HG02884 (cell line): ENCODE results near the gene TLR7.

Experiments used
- ATAC-seq: cut with Tn5 transposase; IDR thresholded peaks from one replicate; pipeline ENCODE4 v1.9.1; 2021; ENCODE audit warnings: mild to moderate bottlenecking, moderate library complexity; ENCODE audit not compliant: unreplicated experiment

TLR7 gene

DNA sequence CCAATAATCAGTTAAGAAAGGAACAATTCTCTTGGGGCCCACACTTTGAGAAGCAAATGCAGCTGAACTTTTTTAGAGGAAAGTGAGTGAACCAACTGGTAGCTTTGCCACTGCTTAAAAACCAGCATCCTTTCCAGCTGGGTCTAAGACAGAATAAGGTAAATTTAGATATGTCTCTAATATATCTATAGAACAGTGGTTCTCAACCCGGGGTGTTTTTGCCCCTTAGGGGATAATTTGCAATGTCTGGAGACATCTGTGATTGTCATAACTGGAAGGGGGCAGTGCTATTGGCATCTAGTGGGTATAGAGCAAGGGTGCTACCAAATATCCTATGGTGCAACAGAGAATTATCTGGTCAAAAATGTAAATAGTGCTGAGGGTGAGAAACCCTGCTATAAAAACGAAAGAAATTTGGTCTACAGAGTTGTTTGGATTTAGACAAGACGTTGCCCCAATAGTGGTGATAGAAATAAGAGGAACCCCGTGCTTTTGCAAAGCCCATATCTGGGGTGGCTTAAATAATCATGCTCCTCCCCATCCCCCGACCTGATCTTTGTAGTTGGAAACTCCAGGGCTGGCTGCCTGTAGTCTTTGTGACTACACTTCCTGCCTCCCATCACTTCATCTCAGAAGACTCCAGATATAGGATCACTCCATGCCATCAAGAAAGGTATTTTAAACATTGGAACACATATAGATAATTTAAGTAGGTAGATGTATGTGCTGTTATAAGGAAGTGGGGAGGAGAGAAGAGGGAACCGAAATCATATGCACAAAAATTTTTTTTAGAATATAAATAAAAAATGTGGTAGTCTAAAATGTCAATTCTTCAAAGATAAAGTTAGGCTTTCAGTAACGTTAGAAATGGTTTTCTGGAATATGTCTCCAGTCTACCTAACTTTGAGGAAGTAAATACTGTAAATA lies at the start of gene TLR7:
Gene TLR7, plus strand, starts transcription at position 622 of the 927 bp plus-strand sequence. CDS start 507 bp downstream, outside the sequence.
- no peak for ATAC-seq

DNA sequence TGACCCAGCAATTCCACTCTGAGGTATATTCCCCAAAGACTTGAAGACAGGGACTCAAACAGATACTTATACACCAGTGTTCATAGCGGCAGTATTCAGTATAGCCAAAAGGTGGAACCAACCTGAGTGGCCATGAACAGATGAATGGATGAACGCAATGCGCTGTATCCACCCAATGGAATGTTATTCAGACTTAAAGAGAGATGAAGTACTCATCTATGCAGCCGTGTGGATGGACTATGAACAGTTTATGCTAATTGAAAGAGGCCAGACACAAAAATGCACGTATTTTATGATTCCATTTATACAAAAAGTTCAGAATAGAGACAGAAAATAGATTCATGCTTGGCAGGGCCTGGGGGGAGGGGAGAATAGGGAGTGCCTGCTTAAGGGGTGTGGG lies 49.3 kb upstream of the TLR7 start:
- ATAC-seq, result no peak

DNA sequence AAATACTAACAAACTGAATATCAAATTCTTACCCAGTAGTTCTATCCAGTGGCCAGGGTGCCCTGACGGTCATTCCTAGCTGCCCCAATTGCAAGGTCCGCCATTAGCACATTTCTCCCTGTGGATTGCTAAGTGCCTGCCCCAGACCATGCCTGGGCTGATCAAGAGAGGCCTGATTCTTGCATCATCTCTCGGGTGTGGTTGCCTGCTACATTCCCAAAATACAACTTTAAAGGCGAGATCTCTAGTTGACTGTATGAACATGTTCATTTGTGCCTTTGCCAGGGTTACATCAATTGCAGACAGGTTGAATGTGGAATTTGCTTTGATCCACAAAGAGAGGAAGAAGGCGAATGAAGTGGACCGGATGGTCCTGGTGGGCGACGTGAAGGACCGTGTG lies 47.6 kb upstream of the TLR7 start:
- no peak for ATAC-seq

DNA sequence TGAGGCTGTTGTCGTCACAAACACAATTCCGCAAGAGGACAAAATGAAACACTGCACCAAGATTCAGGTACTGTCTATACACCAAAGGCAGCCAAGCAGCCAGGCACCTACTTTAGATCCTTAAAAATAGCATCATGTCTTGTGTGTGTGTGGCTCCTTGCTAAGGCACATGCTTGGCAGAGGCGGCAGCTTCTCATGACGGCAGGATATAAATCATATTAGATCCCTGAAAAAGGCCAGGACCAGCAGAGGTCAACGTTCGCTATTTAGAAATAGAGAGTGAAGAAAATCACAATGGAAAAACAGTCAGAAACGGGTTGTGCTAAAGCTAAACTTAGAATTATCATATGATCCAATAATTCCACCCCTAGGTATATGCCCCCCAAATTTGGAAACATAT lies 46.1 kb upstream of the TLR7 start:
- no peak for ATAC-seq

DNA sequence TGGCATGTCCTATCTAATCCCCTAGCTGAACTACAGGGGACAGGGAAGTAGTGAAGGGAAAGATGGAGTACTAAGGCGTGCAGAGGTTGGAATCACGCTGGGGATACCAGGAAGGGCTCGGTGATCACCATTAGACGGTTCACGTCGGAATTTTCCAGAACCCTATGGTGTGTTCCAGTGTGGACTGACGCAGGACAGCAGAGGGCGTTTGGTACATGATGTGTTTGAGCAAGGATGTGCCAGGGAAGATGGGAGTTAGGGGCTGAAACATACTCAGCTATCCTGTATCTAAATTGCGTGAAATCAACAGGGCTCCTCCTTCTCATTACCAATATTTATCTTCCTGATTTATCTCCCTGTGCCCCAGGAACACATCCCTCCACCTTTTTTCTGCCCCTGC lies 41.9 kb upstream of the TLR7 start:
- ATAC-seq, result no peak

DNA sequence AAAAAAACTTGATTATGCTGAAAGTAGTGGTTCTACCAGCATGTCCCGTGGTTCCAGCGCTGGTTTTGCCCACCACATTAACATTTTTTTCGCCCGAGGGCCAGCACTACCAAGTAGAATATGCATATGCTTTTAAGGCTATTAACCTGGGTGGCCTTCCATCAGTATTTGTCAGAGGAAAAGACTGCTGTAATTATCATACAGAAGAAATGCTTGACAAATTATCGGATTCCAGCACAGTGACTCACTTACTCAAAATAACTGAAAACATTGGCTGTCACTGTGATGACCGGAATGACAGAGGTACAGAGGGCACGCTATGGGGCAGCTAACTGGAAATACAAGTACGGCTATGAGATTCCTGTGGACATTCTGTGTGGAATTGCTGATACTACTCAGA lies 41.1 kb upstream of the TLR7 start:
- no peak for ATAC-seq

DNA sequence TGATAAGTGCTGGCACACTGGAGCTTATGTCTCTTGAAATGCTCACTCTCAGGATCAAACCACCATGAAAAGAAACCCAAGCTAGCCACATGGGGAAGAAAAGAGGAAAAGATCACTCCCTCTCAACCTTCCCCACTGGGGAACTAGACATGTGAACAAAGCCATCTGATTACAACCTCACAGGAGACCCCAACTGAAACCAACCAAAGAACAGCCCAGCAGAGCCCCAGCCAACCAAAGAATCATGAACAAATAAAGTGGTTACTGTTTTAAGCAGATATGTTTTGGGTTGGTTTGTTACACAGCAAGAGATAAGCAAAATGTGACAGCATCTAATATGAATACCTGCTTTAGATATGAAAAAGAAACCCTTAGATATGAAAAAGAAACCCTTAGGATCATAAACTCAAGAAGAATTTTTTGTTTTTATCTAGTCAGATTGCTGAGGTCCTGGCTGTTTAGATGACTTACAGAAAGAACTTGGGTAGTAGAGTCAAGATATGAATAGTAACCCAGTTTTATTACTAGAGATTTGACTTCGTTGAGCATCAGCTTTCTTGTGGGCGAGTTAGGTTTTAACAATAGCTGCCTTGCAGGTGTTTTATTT lies 23.7 kb upstream of the TLR7 start:
- ATAC-seq, result no peak

DNA sequence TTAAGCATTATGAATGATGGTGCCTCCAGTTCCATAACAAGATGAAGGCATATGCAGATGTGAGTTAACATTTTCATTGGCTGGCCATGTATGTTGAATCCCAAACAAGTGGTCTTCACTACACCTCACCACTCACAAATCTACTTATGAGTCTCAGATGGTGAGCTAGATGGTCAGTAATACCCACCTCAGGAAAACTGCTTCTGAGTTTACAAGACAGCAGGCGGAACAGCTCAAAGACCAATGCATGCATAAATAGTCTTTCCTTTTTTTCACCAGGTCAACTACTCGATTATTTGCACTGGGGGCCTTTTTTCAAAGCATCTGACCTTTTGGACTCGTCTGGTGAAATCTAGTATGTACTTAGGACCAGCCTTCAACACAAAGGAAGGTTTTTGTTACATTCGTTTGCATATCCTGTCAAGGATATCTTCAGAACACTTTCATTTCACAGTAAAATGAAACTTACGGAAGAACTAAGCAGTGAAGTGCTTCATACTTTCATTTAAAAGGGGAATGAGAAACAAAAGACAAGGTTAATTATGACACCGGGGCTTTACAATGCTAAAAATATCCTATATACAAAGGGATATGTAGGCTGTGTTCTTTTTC lies 23.1 kb upstream of the TLR7 start:
- peak; percentile 91 for ATAC-seq

DNA sequence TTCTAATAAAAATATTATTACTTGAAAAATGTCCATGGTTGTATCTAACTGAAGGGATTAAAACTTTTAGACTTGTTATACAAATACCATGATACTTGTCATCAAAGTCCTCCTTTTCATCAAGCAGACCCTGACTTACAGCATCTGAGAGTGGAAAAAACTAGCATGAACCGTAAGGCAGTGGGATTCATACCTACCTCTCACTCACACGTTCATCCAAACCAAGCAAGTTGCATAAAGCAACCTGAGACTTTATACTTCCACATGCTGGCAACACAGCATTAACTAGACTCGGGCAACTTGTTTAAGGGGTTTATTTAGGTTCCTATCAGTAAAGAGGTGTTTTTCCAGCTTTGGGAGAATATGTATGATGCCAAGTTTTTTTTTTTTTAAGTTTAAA lies 22.6 kb upstream of the TLR7 start:
- ATAC-seq, result peak; percentile 41

DNA sequence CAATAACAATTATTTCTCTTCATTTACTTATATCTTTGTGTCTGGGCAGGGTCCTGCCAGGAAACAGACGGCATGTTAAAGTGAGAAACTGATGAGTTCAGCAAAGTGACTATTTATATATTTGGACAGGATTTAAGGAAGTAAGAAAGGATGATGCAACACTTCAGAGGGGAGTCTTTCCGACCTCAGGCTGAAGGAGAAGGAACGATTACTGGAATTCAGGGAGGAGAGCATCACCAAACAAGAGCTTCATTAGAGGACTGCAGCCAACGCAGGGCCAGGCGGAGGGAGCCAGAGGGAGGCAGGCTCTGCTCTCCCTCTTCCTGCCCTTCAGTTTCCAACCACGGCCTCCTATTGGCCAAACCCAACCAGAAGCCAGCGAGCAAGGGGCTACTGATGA lies 1.5 kb upstream of the TLR7 start:
- ATAC-seq, result no peak

DNA sequence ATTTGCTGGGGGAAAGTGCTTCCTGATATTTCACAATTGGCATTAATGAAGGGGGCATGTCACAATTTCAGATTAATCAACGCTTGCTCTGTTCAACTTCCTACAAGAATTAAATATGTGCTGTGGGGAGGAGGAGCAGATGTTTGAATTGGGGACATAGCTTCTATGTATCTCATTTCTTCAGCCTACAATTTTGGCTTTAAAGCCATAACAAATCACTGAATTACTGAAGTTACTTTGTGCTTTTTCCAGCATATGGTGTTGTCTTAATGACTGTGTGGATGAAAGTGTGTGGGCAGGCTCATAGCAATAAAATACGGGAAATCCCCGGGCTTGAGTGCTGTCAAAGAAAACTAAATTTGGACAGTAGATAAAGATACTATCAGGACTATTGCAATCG lies 813 bp downstream of the TLR7 start:
- no peak for ATAC-seq

DNA sequence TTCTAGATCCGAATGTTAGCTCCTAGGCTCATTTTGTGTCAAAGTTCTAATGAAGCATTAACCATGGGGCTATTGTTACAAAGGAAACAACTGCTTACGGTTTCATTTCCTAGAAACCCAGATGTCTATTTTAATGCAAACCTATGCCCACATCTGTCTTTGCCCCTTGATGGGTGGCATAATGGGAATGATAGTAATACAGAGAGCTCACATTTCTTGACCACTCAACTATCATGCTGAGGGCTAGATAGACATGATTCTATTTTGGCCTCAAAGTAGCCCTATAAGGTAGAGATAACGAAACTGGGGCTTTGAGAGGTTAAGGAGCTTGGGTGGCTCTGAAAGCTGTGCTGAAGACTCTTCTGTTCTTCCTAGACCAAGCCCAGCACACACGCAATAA lies 1.9 kb downstream of the TLR7 start:
- ATAC-seq, result peak; percentile 63

DNA sequence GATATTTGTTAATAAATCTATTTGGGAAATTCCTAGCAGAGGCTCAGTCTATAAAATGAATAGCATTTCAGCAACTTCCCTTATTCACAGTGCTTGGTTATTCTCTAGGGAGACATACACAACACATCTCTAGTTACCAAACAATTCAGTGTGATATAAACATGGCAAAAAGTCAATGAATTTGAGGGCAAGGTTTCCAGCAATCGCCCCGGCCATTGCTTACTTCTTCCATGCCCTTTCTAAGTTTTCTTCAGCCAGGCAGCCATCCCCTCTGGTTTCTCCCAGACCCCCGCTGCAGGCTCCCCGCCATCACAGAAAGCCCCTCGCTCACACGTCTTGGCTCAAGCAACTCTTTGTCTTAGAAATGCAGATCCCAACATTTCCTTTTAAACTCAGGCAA lies 4.4 kb downstream of the TLR7 start:
- no peak for ATAC-seq

DNA sequence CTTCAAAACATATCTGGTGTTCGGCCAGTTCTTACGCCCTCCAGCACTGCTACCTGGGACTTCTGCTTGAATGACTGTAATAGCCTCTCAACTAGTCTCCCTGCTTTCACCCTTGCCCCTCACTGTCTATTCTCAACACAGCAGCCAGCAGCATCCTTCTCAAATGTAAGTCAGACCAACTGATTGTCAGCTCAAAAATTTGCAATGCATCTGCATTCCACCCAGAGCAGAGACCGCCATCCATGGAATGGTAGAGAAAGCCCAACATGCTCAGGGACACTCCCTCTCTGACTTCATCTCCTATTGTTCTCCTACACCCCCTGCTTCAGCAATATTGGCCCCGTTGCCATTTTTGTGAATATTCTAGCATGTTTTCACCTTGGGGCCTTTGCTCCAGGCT lies 5.9 kb downstream of the TLR7 start:
- no peak for ATAC-seq

DNA sequence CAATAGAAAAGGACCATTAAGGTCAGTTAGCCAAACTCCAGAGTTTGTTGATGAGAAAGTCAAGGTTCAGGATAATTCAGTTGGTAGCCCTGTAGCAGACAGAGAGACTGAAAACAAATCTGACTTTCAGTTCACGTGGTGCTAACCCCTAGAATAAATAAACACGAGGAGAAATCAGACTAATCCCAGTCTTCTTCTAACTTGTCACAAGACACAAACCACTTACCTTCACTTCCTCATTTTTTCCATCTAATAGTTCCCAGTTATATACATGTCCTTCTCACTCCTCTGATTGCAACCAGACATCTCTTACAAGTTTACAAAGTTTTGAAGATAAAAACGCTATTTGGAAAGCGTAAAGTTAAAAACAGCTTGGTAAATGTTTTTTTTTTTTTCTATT lies 7.7 kb downstream of the TLR7 start:
- no peak for ATAC-seq

DNA sequence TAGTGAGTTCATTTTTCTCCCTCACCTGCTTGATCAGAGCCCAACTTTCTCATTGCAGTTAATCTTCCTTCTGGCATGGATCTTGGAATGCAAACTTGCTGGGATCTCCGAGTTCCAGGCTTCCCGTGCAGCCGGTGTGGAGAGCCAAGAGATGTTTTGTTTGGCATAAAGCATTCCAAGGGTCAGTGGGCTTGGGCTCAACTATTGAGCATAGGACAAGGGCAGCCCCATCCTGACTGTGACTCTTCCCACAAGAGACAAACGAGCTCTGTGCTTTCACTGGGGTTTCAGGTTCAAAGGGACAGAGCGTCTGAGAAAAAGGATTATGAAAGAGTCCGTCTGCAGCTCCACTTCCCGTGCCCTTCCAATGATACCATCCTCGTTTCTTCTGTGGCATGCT lies 10.5 kb downstream of the TLR7 start:
- no peak for ATAC-seq

DNA sequence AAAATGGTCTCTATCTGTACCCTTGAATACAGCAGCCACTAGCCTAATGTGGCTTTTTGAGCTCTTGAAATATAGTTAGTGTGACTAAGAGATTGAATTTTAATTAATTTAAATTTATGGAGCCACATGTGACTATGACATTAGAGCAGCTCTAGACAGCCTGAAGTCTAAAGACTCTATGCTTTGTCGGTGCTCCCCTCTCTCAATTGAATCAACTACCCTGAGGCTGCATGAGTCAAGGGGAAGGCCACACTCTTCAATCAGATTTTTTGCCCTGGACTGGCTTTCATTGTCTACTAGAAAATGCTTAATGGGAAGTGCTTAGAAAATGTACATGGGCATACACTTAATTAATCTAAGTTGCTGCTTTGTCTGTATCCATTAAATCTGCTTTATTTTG lies 11.7 kb downstream of the TLR7 start:
- ATAC-seq, result no peak

DNA sequence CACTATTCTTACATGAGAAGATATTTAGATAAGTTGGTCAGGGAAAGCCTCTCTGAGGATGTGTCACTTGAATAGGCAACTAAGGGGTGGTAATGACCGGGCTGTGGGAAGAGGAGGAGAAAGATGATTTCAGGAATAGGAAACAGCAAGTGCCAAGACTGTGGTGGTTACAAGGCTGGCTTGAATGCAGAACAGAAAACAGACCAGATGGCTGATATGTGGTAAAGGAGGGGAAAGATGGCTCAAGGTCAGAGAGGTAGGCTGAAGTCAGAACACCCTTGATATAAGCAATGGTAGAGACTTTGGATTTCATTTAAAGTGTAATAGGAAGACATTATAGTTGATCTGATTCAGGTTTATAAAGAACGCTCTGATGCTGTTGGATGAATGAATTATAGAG lies 15.0 kb downstream of the TLR7 start:
- ATAC-seq, result no peak

DNA sequence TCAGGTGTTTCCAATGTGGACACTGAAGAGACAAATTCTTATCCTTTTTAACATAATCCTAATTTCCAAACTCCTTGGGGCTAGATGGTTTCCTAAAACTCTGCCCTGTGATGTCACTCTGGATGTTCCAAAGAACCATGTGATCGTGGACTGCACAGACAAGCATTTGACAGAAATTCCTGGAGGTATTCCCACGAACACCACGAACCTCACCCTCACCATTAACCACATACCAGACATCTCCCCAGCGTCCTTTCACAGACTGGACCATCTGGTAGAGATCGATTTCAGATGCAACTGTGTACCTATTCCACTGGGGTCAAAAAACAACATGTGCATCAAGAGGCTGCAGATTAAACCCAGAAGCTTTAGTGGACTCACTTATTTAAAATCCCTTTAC lies 18.6 kb downstream of the TLR7 start:
- ATAC-seq, result no peak

DNA sequence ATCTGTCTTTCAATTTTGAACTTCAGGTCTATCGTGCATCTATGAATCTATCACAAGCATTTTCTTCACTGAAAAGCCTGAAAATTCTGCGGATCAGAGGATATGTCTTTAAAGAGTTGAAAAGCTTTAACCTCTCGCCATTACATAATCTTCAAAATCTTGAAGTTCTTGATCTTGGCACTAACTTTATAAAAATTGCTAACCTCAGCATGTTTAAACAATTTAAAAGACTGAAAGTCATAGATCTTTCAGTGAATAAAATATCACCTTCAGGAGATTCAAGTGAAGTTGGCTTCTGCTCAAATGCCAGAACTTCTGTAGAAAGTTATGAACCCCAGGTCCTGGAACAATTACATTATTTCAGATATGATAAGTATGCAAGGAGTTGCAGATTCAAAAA lies 19.7 kb downstream of the TLR7 start:
- ATAC-seq, result no peak

DNA sequence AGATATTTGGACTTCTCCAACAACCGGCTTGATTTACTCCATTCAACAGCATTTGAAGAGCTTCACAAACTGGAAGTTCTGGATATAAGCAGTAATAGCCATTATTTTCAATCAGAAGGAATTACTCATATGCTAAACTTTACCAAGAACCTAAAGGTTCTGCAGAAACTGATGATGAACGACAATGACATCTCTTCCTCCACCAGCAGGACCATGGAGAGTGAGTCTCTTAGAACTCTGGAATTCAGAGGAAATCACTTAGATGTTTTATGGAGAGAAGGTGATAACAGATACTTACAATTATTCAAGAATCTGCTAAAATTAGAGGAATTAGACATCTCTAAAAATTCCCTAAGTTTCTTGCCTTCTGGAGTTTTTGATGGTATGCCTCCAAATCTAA lies 20.3 kb downstream of the TLR7 start:
- no peak for ATAC-seq

DNA sequence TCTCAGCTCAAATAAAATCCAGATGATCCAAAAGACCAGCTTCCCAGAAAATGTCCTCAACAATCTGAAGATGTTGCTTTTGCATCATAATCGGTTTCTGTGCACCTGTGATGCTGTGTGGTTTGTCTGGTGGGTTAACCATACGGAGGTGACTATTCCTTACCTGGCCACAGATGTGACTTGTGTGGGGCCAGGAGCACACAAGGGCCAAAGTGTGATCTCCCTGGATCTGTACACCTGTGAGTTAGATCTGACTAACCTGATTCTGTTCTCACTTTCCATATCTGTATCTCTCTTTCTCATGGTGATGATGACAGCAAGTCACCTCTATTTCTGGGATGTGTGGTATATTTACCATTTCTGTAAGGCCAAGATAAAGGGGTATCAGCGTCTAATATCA lies 20.9 kb downstream of the TLR7 start:
- no peak for ATAC-seq
